A549 treated with AZD9567 at 1 μM for 4 hours (cell line): Measurements from ENCODE around the gene FREY1. TPM values are rescaled to one million over a fixed set of nuclear protein-coding genes. Genes with fewer than 3 reads are reported as not detected.

ENCODE experiments used
- total RNA-seq: library from RNA; stranded (reverse); fragments of 200-300 nt; extraction: Qiagen RNA extraction; gene quantifications from 5 replicates; pipeline ENCODE4 v1.2.3, GENCODE V29; 2022; ENCODE audit not compliant: insufficient read depth

The FREY1 gene
- 0.41 to 0.60 TPM (median 0.42 TPM) in 3 of 5 replicates, not detected in the others for total RNA-seq

GRCh38 chr11:45906965-45907611, at the start of gene FREY1:
TSS of gene FREY1 (minus strand) at chr11:45907271. CDS start at chr11:45907245, 26 bp downstream.

GRCh38 chr11:45922425-45923082, 15.5 kb upstream of the FREY1 start, which contains the start of gene LARGE2:
TSS of gene LARGE2 (plus strand) at chr11:45922656. CDS start at chr11:45922883, 227 bp downstream.

GRCh38 chr11:45917623-45918330, 10.7 kb upstream of the FREY1 start, which contains the start of gene PEX16:
TSS of gene PEX16 (minus strand) at chr11:45917877. CDS start at chr11:45917811, 66 bp downstream.

GRCh38 chr11:45885274-45885920, 21.7 kb downstream of the FREY1 start, which contains the start of gene MAPK8IP1:
TSS of gene MAPK8IP1 (plus strand) at chr11:45885651. CDS start at chr11:45885821, 170 bp downstream.

Other genes with a start within 250 kb of the FREY1 start
- gene CHST1, start 241.6 kb downstream of the FREY1 start, total RNA-seq = 1.1 TPM in 4 of 5 replicates, not detected in the other
- 22.6 to 32.7 TPM (median 30.4 TPM) in 5 replicates for gene SLC35C1, start 102.1 kb downstream of the FREY1 start, total RNA-seq
- gene CRY2, start 59.8 kb downstream of the FREY1 start, total RNA-seq = 4.1 to 5.0 TPM (median 4.6 TPM) in 5 replicates
- 2.5 to 7.3 TPM (median 6.4 TPM) in 5 replicates for gene MAPK8IP1, start 21.6 kb downstream of the FREY1 start, total RNA-seq
- 14.5 to 22.9 TPM (median 20.5 TPM) in 5 replicates for gene PEX16, start 10.6 kb upstream of the FREY1 start, total RNA-seq
- gene LARGE2, start 15.4 kb upstream of the FREY1 start, total RNA-seq = 3.2 to 4.2 TPM (median 3.5 TPM) in 5 replicates
- 7.5 to 10.5 TPM (median 10.2 TPM) in 5 replicates for gene PHF21A, start 214.2 kb upstream of the FREY1 start, total RNA-seq